Tibial artery (tissue), 4 donors: ENCODE data around the gene KXD1.

Experiments
- DNase-seq, 2 donors: peaks; one replicate each; pipeline ENCODE4 v3.0.0-alpha.2; 2019
- H3K27ac ChIP-seq, 2 donors: fragments of 200-600 bp; sonication (generic) in 1 of 2; 1 replicate in 1 of 2; 2 replicates in 1 of 2; pipeline ENCODE4 v1.5.1; 2018 to 2019; ENCODE audit warnings: mild to moderate bottlenecking in 1 of 2
- H3K27me3 ChIP-seq, 2 donors: fragments of 200-600 bp; sonication (generic) in 1 of 2; one replicate each; pipeline versions ENCODE4 v1.5.1 to v1.6.0; 2016 to 2019
- H3K36me3 ChIP-seq, 3 donors: fragments of 200-600 bp; sonication (generic) in 2 of 3; one replicate each; pipeline ENCODE4 v1.5.1; 2016 to 2019; ENCODE audit warnings: mild to moderate bottlenecking in 2 of 3
- H3K4me1 ChIP-seq, 4 donors: fragments of 200-600 bp; sonication (generic) in 2 of 4; 1 replicate in 3 of 4; 2 replicates in 1 of 4; pipeline ENCODE4 v1.5.1; 2016 to 2019
- H3K4me3 ChIP-seq, 2 donors: fragments of 200-600 bp; sonication (generic) in 1 of 2; 1 replicate in 1 of 2; 2 replicates in 1 of 2; pipeline ENCODE4 v1.5.1; 2018 to 2019; ENCODE audit warnings: mild to moderate bottlenecking in 2 of 2
- H3K9me3 ChIP-seq, 3 donors: fragments of 200-600 bp; sonication (generic) in 1 of 3; one replicate each; pipeline ENCODE4 v1.5.1; 2016 to 2019
- CTCF ChIP-seq, 2 experiments: fragments of 200-600 bp in 1 of 2; fragments of 450-650 bp in 1 of 2; IDR thresholded peaks; one replicate each; pipeline ENCODE4 v1.5.1; 2017 to 2019; ENCODE audit warnings: antibody characterized with exemption in 2 of 2, mild to moderate bottlenecking in 1 of 2, moderate library complexity in 1 of 2
- intact Hi-C: fragments of 100-400 bp; cut with DNase I; formaldehyde crosslinking; loops from one replicate; pipeline ENCODE4 v1.15.0; 2023; ENCODE audit warnings: low total_unique reads

The KXD1 gene

GRCh38 chr19:18612051-18612771 lies 54.5 kb downstream of the KXD1 start:
- peak overlapping the region; percentile 38 to 54 for H3K4me3 ChIP-seq
- H3K27me3 ChIP-seq = peaks cover 10 to 98% of the 10 kb centered on the region in 2 donors
- H3K4me1 ChIP-seq = peaks cover 0 to 41% (median 31%) of the 10 kb centered on the region in 4 donors
- H3K27ac ChIP-seq = no peak overlapping the region
- intact Hi-C loops = no loop called here
- DNase-seq = no peak
- H3K36me3 ChIP-seq = no peaks in the 10 kb centered on the region
- no peaks in the 10 kb centered on the region for H3K9me3 ChIP-seq
- TF ChIP-seq CTCF (IDR thresholded peaks at IDR 0.05) = no peak

- no peak for DNase-seq
- Histone ChIP-seq H3K9me3 (no peaks in the 10 kb centered on the region), H3K27me3 (peaks cover 10 to 98% of the 10 kb centered on the region in 2 donors), H3K4me1 (peaks cover 0 to 33% (median 24%) of the 10 kb centered on the region in 4 donors), H3K27ac (no peak within 1 kb of the TSS), H3K36me3 (no peaks in the 10 kb centered on the region), H3K4me3 (peak within 1 kb of the TSS; percentile 38 to 54)
- TF ChIP-seq CTCF (IDR thresholded peaks at IDR 0.05) = no peak
- intact Hi-C loops = no loop called here
Measured at GRCh38 chr19:18612772-18613588, 55.3 kb downstream of the KXD1 start, which contains the start of gene TMEM59L. TSS of gene TMEM59L (plus strand) at chr19:18612870. CDS start at chr19:18612959, 89 bp downstream.

DNA sequence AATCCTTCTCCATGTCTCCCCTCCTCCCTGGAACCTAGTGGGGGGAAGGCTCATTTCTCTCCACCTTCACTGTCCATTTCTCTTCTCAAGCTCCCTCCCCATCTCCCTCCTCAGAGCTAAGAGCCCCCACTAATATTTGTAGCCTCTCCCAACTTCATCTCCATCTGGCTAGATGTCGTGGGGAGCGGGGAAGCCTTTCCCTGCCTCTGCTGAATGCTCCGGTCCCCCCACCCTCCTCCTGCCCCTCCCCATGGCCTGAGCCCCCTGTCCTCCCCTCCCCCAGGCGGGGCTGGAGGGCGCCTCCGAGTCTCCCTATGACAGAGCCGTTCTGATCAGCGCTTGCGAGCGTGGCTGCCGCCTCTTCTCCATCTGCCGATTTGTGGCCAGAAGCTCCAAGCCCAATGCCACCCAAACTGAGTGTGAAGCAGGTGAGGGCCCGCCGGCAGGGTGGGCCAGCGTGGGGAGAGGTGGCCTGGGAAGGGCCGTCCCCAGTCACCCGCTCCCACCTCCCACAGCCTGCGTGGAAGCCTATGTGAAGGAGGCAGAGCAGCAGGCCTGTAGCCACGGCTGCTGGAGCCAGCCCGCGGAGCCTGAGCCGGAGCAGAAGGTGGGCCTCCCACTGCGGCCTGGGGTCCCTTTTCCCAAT lies 56.0 kb downstream of the KXD1 start:
- Histone ChIP-seq H3K27me3 (peaks cover 10 to 95% of the 10 kb centered on the region in 2 donors), H3K27ac (no peak overlapping the region), H3K9me3 (no peaks in the 10 kb centered on the region), H3K4me3 (no peak overlapping the region), H3K4me1 (peaks cover 0 to 32% (median 24%) of the 10 kb centered on the region in 4 donors), H3K36me3 (no peaks in the 10 kb centered on the region)
- DNase-seq = no peak
- no peak for TF ChIP-seq CTCF (IDR thresholded peaks at IDR 0.05)
- intact Hi-C loops = no loop called here

DNA sequence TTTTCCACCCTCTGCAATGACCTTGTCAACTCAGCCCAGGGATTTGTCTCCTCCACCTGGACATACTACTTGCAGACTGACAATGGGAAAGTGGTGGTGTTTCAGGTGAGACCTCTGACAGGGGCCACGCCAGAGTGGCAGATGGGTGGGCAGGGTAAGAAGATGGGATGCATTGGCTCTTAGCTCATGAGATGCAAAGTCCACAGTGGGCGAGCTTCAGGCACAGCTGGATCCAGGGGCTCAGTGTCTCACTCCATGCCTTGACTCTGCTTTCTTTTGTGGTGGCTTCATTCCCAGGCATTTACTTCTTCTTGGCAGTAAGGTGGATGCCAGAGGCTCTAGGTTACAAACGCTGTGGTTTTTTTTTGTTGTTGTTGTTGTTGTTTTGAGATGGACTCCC lies 58.4 kb downstream of the KXD1 start:
- TF ChIP-seq CTCF (IDR thresholded peaks at IDR 0.05) = no peak
- H3K9me3 ChIP-seq = no peaks in the 10 kb centered on the region
- no peak for DNase-seq
- no peak overlapping the region for H3K27ac ChIP-seq
- peaks cover 6 to 82% of the 10 kb centered on the region in 2 donors for H3K27me3 ChIP-seq
- H3K4me3 ChIP-seq = no peak overlapping the region
- no peaks in the 10 kb centered on the region for H3K36me3 ChIP-seq
- intact Hi-C loops = no loop called here
- peaks cover 0 to 26% (median 21%) of the 10 kb centered on the region in 4 donors for H3K4me1 ChIP-seq

- Histone ChIP-seq H3K4me1 (peaks cover 0 to 11% (median 7%) of the 10 kb centered on the region in 4 donors), H3K27ac (no peak overlapping the region), H3K4me3 (no peak overlapping the region), H3K27me3 (peaks cover 6 to 68% of the 10 kb centered on the region in 2 donors), H3K36me3 (no peaks in the 10 kb centered on the region), H3K9me3 (no peaks in the 10 kb centered on the region)
- no peak for TF ChIP-seq CTCF (IDR thresholded peaks at IDR 0.05)
- no peak for DNase-seq
- intact Hi-C loops = no loop called here
Measured at GRCh38 chr19:18617562-18617961, 59.9 kb downstream of the KXD1 start.
